ENCODE results near the gene RETREG1.
A peak's percentile ranks its signal among the peaks of the same experiment; 100 is the strongest.
"Not testable (repeated sequence)": the region's sequence is repeated elsewhere in the genome, so short reads cannot be mapped to it uniquely, and the experiment has no call there.

Gene RETREG1

DNA sequence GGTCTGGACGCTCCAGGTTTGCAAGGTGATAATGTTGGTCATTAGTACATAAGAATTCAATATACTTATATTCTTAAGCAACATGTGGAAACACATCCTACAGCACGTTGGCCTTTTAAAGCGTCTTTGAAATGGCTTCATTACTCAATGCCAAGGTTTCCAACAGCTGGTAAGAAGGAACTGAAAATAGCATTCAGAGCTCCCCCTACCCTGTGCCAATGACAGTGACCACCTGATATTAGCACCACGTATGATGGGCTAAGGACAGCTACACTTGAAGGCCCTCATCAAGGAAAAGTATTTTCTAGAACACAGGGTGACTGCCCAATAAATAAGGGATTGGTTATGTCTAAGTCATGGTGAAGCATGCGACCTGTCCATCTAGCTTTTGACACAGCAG lies 161.1 kb downstream of the RETREG1 start:
- Histone ChIP-seq H3K36me3 (replicated peaks) (peaks cover 64% of the 10 kb centered on the region), H3K27ac (peak overlapping the region; percentile 82), H3K4me3 (ENCODE audit: low read depth, low read length) (no peak overlapping the region)

DNA sequence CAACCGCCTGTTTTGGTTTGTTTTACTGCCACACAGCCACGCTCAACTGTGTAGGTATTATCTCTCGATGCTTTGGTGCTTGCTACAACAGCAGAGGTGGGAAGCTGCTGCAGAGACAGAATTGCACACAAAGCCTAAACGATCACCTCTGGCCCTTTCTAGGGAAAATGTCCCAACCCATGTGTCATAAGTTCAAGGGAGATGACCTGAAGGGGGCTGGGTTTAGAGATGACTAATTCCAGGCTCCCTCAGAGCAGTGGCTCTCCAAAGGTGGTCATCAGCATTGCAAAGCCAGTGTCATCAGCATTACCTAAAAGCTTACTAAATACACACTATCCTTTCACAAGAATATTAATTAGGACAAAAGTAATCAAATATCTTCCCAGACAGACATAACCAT lies 162.1 kb downstream of the RETREG1 start:
- Histone ChIP-seq H3K27me3 (replicated peaks) (no peaks in the 10 kb centered on the region), H3K27ac (no peak overlapping the region), H3K36me3 (replicated peaks) (peaks cover 70% of the 10 kb centered on the region), H3K4me3 (ENCODE audit: low read depth, low read length) (no peak overlapping the region)
- in situ Hi-C loops (cut with HindIII; ENCODE audit: low pct_ligation_motif_present, low sequenced_read_pairs) = no loop called here
- no peak for DNase-seq
- TF ChIP-seq, protein P1, sequence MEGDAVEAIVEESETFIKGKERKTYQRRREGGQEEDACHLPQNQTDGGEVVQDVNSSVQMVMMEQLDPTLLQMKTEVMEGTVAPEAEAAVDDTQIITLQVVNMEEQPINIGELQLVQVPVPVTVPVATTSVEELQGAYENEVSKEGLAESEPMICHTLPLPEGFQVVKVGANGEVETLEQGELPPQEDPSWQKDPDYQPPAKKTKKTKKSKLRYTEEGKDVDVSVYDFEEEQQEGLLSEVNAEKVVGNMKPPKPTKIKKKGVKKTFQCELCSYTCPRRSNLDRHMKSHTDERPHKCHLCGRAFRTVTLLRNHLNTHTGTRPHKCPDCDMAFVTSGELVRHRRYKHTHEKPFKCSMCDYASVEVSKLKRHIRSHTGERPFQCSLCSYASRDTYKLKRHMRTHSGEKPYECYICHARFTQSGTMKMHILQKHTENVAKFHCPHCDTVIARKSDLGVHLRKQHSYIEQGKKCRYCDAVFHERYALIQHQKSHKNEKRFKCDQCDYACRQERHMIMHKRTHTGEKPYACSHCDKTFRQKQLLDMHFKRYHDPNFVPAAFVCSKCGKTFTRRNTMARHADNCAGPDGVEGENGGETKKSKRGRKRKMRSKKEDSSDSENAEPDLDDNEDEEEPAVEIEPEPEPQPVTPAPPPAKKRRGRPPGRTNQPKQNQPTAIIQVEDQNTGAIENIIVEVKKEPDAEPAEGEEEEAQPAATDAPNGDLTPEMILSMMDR (IDR thresholded peaks at IDR 0.05; ENCODE audit: low read depth, low read length, missing control alignments) = no peak

More for the DNA sequence above, 161.1 kb downstream of the RETREG1 start:
- TF ChIP-seq, protein P1 (IDR thresholded peaks at IDR 0.05; ENCODE audit: low read depth, low read length, missing control alignments) = no peak
- no peaks in the 10 kb centered on the region for H3K27me3 ChIP-seq (replicated peaks)
- in situ Hi-C loops (cut with HindIII; ENCODE audit: low pct_ligation_motif_present, low sequenced_read_pairs) = no loop called here
- DNase-seq = no peak

DNA sequence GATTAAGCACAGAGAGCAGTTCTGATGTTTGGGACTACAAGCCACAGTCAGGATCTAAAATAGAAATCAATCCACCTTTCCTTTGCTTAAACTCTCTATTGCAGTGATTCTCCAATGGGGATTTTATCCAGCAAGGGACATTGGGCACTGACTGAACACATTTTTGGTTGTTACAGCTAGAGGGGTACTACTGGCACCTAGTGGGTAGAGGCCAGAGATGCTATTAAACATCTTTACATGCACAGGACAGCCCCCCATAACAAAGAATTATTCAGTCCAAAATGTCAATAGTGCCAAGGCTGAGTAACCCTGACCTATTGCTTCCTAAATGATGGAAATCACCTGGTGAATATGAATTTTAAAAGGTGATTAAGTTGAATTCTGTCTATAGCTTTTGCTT lies 163.2 kb downstream of the RETREG1 start:
- H3K4me3 ChIP-seq (ENCODE audit: low read depth, low read length) = no peak overlapping the region
- DNase-seq = no peak
- H3K36me3 ChIP-seq (replicated peaks) = peaks cover 73% of the 10 kb centered on the region
- H3K27me3 ChIP-seq (replicated peaks) = no peaks in the 10 kb centered on the region
- in situ Hi-C loops (cut with HindIII; ENCODE audit: low pct_ligation_motif_present, low sequenced_read_pairs) = no loop called here
- TF ChIP-seq, protein P1 (IDR thresholded peaks at IDR 0.05; ENCODE audit: low read depth, low read length, missing control alignments) = peak; percentile 1
- no peak overlapping the region for H3K27ac ChIP-seq

DNA sequence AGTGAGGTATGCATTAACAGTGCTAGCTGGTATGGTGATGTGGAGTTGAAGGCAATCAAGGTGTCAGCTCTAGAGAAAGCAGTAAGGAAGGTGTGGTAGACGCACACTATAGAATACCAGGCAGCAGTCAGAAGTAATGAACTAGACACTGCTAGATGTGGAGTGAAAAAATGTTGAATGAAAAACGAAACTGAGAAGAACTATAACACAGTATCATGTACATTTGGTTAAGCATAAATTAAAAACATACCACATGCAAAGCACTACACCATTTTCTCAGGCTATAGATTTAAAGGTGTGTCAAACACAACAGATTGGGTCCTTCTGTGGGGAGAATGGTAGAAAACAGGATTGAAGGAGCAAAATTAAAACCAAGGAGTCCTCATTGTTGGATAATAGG lies 166.6 kb downstream of the RETREG1 start:
- no peaks in the 10 kb centered on the region for H3K27me3 ChIP-seq (replicated peaks)
- DNase-seq = no peak
- no peak overlapping the region for H3K4me3 ChIP-seq (ENCODE audit: low read depth, low read length)
- H3K27ac ChIP-seq = no peak overlapping the region
- TF ChIP-seq, protein P1 (IDR thresholded peaks at IDR 0.05; ENCODE audit: low read depth, low read length, missing control alignments) = no peak
- peaks cover 61% of the 10 kb centered on the region for H3K36me3 ChIP-seq (replicated peaks)
- in situ Hi-C loops (cut with HindIII; ENCODE audit: low pct_ligation_motif_present, low sequenced_read_pairs) = no loop called here

DNA sequence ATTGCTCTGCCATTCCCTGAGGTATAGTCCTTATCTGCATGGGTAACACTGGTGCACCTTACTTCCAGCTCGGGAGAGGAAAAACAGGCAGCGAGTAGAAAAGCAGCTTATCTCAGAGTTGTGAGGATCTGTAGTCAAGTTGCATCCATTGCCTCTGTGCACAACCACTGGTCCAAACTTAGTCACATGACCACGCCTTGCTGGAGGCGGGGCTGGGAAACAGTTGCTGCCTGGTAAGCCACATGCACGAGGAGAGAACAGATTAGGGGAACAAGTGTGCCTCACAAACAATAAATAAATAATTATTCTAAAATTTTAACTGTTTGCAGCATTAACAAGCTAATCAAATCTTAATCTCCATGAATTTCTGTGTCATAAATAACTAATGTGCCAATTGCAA lies 169.8 kb downstream of the RETREG1 start:
- TF ChIP-seq, protein P1 (IDR thresholded peaks at IDR 0.05; ENCODE audit: low read depth, low read length, missing control alignments) = no peak
- in situ Hi-C loops (cut with HindIII; ENCODE audit: low pct_ligation_motif_present, low sequenced_read_pairs) = no loop called here

DNA sequence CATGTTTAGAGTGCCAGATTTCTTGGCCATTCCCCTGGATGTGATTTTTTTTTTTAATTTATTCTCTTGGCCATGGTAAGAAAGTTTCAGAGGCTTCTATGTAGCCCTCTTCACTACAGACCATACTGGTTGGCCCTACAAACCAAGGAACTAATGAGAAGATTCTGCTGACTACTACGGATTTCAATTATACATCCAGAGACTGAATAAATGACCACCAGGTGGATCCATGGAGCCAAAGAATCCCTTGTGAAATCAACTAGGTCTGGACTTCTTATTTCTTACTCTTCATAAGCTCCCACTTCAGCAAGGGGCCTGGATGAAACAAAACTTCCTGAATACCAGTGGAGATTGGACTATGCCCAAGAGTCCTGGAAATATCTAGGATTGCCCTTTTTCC lies 178.8 kb downstream of the RETREG1 start:
- Histone ChIP-seq H3K4me3 (ENCODE audit: low read depth, low read length) (no peak overlapping the region), H3K27me3 (replicated peaks) (no peaks in the 10 kb centered on the region), H3K36me3 (replicated peaks) (no peaks in the 10 kb centered on the region), H3K27ac (no peak overlapping the region)
- TF ChIP-seq, protein P1 (IDR thresholded peaks at IDR 0.05; ENCODE audit: low read depth, low read length, missing control alignments) = peak; percentile 34
- in situ Hi-C loops (cut with HindIII; ENCODE audit: low pct_ligation_motif_present, low sequenced_read_pairs) = no loop called here
- no peak for DNase-seq

More for the DNA sequence above, 169.8 kb downstream of the RETREG1 start:
- no peaks in the 10 kb centered on the region for H3K27me3 ChIP-seq (replicated peaks)
- H3K36me3 ChIP-seq (replicated peaks) = peaks cover 46% of the 10 kb centered on the region
- no peak for DNase-seq
- no peak overlapping the region for H3K4me3 ChIP-seq (ENCODE audit: low read depth, low read length)
- no peak overlapping the region for H3K27ac ChIP-seq

DNA sequence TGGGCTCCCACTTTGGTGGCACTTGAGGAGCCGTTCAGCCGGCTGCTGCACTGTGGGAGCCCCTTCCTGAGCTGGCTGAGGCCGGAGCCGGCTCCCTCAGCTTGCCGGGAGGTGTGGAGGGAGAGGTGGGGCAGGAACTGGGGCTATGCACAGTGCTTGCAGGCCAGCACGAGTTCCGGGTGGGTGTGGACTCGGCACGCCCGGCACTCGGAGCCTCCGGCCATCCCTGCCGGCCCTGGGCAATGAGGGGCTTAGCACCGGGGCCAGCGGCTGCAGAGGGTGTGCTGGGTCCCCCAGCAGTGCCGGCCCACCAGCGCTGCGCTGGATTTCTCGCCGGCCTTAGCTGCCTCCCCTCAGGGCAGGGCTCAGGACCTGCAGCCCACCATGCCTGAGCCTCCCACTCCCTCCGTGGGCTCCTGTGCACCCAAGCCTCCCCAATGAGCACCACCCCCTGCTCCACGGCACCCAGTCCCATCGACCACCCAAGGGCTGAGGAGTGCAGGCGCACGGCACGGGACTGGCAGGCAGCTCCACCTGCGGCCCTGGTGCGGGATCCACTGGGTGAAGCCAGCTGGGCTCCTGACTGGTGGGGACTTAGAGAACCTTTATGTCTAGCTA lies 180.6 kb downstream of the RETREG1 start:
- H3K27ac ChIP-seq; DNase-seq; H3K27me3 ChIP-seq (replicated peaks); H3K36me3 ChIP-seq (replicated peaks); in situ Hi-C loops (cut with HindIII; ENCODE audit: low pct_ligation_motif_present, low sequenced_read_pairs); H3K4me3 ChIP-seq (ENCODE audit: low read depth, low read length): not testable (repeated sequence)
